ENCODE measurements around the gene MICAL3. TPM values are rescaled to one million over a fixed set of nuclear protein-coding genes. Genes with fewer than 3 reads are reported as not detected.
A peak's percentile ranks its signal among the peaks of the same experiment; 100 is the strongest.

Gene MICAL3
- total RNA-seq, 1 donor from 2014 or later = 61.4 TPM

DNA sequence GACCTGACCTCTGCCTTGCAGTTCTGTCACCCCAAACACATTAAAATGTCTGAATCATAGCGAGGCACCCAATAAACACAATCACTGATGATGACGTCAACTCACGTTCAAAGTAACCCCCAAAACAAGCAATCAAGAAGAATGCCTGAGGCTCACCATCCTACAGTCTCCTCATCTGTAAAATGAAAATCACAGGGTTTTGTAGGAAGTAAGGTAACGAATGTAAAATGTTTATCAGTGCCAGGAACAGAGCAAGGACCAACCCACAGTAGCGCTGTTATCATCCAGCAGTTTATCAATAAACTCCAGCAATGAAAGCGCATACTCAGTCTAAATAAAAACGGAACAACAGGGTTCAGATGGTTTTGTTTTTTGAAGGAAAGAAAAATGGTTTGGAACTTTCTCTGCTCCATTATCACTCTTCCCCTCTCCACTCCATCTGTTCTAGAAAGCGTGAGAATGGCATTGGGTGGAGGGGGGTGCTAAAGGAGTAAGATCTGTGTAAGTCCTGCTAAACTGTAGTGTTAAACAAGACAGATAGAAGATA, 110.5 kb downstream of the MICAL3 start:
- no peak for DNase-seq (ENCODE audit: low spot score)

- DNase-seq (ENCODE audit: low spot score) = no peak
Measured at GRCh38 chr22:17912945-17913721, 111.2 kb downstream of the MICAL3 start.

DNA sequence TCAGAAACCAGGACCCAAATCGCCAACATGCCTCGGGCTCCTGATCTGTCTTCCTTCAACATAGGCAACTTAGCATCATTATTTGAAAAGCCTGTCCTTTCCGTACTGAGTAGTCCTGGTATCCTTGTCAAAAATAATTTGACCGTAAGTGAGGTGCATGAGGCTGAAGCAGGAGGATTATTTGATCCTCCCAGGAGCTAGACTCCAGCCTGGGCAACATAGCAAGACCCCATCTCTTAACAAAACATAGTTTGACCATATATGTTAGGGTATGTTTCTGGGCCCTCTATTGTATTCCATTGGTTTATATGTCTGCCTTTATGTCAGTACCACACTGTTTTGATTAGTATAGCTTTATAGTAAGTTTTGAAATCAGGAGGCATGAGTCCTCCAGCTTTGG, 112.5 kb downstream of the MICAL3 start:
- no peak for DNase-seq (ENCODE audit: low spot score)

DNA sequence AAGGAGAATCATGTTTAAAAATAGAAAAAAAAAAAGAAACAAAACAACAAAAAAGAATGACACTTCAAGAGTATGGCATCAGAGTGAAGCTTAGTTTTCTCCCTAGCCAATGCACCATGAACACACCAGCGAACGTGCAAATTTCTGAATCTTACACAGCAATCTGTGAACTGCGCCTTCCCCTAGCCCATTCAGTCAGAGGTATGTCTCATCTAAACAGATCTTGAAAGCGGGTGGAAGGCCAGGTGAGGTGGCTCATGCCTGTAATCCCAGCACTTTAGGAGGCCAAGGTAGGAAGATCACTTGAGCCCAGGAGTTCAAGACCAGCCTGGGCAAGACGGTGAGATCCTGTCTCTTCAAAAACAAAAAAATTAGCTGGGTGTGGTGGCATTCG, 113.1 kb downstream of the MICAL3 start:
- no peak for DNase-seq (ENCODE audit: low spot score)

GRCh38 chr22:17910561-17911311, 113.6 kb downstream of the MICAL3 start:
- DNase-seq (ENCODE audit: low spot score) = peak; percentile 57

DNA sequence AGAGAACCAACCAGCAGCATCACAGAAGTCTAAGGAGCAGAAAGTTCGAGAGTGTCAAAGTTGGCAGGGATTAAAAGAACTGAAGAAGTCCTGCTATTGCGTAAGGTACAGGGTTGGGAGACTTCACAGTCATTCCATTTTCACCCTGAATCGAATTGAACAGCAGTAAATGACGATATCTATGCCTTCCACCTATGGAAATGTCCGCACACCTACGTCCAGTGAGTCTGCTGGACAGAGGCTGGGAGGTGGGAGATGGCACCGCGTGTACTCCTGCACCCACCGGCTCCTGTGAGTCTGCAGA, 116.7 kb downstream of the MICAL3 start:
- DNase-seq (ENCODE audit: low spot score) = no peak

- no peak for DNase-seq (ENCODE audit: low spot score)
Measured at GRCh38 chr22:17906978-17907747, 117.2 kb downstream of the MICAL3 start.

DNA sequence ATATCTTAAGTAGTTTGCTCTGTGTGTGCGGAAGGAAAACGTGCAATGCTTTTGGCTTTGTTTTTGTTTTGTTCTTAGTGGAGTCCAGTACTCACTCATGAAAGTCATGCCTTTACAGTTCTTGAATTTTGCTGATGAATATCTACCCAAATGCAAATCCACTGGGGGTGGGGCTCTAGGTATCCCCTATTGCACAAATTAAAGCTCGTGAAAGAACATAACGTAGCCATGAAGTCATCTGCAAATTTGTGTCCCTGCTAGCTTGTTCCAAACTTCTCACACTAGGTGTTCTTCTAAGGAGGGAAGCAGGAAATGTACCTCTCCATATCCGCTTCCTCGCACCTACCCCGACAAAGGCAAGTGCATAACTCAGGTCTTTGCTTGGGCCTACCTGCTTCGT, 118.9 kb downstream of the MICAL3 start:
- no peak for DNase-seq (ENCODE audit: low spot score)

GRCh38 chr22:17903564-17904295, 120.6 kb downstream of the MICAL3 start:
- peak; percentile 39 for DNase-seq (ENCODE audit: low spot score)

GRCh38 chr22:17902960-17903359, 121.4 kb downstream of the MICAL3 start:
- no peak for DNase-seq (ENCODE audit: low spot score)

- DNase-seq (ENCODE audit: low spot score) = no peak
Measured at GRCh38 chr22:17898375-17898774, 126.0 kb downstream of the MICAL3 start.

DNA sequence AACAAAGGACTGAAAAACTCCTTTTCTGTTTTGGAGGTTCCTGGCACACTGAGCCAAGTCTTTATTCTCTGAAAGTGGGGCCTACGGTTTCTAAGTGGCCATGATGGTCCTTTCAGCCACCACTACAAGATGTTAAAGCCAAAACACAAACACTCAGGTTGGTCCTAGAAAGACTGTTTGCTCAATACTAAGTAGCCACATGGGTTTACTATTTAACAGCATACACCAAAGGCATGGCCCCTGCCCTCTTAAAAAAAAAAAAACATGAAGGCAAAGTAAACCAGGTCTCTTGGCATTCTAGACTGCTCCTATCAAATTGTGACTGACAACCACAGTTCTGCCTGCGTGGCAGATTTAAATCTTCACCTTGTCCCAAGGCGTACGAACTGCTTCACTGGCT, 126.5 kb downstream of the MICAL3 start:
- no peak for DNase-seq (ENCODE audit: low spot score)

DNA sequence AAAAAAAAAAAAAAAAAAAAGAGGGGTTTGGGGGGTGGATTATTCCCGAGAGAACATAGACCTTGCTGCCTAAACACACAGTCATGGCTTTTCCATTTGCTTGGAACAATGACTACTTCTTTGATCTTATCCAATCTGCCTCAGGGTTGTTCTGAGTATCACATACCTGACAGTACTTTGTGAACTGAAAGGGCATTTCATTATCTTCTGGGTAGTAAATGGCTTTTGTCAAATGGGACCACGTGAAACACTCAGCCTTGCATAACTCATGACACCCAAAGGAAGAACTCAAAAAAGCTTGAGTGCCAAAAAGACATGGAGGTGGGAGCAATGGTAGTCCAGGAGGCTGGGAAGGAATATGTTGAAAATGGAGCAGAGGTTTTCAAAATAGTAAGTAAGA, 126.9 kb downstream of the MICAL3 start:
- no peak for DNase-seq (ENCODE audit: low spot score)

DNA sequence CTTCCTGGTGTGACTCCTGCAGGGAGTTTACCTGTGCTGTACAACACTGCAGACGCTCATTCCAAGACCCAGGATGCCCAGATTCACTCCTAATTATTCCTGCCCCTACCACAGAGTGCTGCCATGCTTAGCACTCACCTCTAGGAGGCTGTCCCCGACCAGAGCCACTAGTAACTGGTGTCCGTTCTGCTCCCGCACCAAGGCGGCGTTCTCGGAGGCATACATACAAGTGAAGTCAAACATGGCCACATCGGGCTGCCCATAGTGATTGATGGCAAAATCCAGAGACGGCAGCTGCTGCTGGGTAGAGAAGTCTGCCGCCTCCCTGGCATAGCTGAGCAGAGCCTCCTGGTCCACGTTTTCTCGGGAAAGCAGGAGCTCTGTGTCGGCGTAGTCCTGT, 127.8 kb downstream of the MICAL3 start:
- no peak for DNase-seq (ENCODE audit: low spot score)

DNA sequence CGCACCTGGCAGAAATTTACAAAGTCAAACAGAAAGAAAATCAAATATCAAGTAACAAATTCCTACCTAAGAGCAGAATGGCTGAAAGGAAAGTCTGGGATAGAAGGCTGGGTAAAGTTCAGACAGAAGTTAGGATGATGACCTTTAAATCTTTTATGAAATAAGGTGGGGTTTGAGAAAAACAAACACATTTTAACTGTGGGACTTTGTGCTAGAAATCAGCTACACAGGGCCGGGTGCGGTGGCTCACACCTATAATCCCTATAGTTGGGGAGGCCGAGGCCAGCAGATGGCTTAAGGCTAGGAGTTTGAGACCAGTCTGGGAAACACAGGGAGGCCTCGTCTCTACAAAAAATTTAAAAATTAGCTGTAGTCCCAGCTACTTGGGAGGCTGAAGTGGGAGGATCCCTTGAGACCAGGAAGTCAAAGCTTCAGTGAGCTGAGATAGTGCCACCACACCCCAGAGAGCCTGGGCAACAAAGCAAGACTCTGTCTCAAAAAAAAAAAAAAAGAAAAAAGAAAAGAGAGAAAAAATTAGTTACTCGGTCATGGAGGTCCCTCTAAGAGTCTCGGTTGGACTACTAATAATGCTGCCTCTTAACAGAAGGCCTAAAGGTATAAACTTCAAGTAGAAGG, 130.3 kb downstream of the MICAL3 start:
- DNase-seq (ENCODE audit: low spot score) = no peak

DNA sequence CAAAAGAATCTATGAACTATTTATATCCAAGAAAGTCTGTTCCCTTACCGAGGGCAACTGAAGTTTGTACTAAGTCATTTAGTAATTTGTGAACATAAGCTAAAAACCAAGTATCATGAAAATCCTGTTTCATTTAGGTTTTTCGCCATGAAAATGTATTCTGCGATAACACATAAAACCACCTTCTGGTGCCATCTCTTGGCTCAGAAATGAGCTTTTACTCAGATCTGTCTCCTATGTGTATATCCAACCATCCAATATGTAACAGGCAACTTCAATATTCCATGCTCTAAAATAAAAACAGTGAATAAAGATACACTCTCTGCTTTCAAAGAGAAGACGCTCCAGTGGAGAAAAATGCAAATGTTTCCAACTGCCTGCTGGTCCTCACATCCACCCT, 132.0 kb downstream of the MICAL3 start:
- no peak for DNase-seq (ENCODE audit: low spot score)

- no peak for DNase-seq (ENCODE audit: low spot score)
Measured at GRCh38 chr22:17891481-17892167, 132.7 kb downstream of the MICAL3 start.

GRCh38 chr22:17890892-17891291, 133.5 kb downstream of the MICAL3 start:
- DNase-seq (ENCODE audit: low spot score) = no peak

DNA sequence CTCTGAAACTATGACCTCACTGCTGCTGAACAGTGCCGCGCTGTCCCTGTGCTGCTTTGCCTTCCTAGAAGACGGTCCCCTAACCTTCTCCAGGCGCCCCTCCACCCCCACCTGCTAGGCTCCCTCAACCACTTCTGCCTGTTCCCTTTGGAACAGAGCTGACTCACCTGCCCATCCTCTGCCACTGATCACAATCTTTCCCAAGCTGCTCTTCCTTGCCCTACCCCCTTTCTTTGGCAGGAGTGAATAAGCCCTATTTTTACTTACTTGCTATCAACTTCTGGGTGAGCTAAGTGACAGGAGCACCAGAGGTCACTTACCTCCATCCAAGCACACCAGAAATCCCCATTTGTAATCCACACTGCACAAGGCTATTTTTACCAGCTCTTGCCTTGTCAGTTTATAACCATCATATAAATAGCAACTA, 134.1 kb downstream of the MICAL3 start:
- no peak for DNase-seq (ENCODE audit: low spot score)

- no peak for DNase-seq (ENCODE audit: low spot score)
Measured at GRCh38 chr22:17888855-17889254, 135.5 kb downstream of the MICAL3 start.

GRCh38 chr22:17888439-17888838, 135.9 kb downstream of the MICAL3 start:
- no peak for DNase-seq (ENCODE audit: low spot score)

All from mucosa of gallbladder (tissue), 1 donor.